GM19025 (cell line): ENCODE measurements around the gene ZXDC.

Experiments
- ATAC-seq: cut with Tn5 transposase; IDR thresholded peaks from one replicate; pipeline ENCODE4 v1.9.1; 2021; ENCODE audit warnings: mild to moderate bottlenecking, low read depth, moderate library complexity; ENCODE audit not compliant: unreplicated experiment

Gene ZXDC, protein sequence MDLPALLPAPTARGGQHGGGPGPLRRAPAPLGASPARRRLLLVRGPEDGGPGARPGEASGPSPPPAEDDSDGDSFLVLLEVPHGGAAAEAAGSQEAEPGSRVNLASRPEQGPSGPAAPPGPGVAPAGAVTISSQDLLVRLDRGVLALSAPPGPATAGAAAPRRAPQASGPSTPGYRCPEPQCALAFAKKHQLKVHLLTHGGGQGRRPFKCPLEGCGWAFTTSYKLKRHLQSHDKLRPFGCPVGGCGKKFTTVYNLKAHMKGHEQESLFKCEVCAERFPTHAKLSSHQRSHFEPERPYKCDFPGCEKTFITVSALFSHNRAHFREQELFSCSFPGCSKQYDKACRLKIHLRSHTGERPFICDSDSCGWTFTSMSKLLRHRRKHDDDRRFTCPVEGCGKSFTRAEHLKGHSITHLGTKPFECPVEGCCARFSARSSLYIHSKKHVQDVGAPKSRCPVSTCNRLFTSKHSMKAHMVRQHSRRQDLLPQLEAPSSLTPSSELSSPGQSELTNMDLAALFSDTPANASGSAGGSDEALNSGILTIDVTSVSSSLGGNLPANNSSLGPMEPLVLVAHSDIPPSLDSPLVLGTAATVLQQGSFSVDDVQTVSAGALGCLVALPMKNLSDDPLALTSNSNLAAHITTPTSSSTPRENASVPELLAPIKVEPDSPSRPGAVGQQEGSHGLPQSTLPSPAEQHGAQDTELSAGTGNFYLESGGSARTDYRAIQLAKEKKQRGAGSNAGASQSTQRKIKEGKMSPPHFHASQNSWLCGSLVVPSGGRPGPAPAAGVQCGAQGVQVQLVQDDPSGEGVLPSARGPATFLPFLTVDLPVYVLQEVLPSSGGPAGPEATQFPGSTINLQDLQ

DNA sequence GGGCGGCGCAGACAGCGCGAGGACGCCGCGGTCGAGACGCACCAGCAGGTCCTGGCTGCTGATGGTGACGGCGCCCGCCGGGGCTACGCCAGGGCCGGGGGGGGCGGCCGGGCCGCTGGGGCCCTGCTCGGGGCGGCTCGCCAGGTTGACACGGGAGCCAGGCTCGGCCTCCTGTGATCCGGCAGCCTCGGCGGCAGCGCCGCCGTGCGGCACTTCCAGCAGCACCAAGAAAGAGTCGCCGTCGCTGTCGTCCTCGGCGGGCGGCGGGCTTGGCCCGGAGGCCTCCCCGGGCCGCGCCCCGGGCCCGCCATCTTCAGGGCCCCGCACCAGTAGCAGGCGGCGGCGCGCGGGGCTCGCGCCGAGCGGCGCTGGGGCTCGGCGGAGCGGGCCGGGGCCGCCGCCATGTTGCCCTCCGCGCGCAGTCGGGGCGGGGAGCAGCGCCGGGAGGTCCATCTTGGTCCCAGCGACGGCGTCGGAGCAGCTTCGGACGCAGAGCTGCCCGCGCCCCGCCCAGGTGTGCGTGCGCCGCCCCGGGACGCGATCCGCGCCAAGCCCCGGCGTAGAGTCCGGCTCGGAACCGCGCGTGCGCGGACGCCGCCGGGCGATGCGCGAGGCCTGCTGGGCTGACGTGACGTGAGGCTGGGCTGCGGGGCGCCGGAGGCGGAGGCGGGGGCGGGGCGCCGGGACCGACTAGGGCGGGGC lies at the start of gene ZXDC:
Gene ZXDC, minus strand, starts transcription at position 479 of the 702 bp plus-strand sequence. Its CDS starts 26 bp downstream, at position 453.
- ATAC-seq: peak; percentile 81

DNA sequence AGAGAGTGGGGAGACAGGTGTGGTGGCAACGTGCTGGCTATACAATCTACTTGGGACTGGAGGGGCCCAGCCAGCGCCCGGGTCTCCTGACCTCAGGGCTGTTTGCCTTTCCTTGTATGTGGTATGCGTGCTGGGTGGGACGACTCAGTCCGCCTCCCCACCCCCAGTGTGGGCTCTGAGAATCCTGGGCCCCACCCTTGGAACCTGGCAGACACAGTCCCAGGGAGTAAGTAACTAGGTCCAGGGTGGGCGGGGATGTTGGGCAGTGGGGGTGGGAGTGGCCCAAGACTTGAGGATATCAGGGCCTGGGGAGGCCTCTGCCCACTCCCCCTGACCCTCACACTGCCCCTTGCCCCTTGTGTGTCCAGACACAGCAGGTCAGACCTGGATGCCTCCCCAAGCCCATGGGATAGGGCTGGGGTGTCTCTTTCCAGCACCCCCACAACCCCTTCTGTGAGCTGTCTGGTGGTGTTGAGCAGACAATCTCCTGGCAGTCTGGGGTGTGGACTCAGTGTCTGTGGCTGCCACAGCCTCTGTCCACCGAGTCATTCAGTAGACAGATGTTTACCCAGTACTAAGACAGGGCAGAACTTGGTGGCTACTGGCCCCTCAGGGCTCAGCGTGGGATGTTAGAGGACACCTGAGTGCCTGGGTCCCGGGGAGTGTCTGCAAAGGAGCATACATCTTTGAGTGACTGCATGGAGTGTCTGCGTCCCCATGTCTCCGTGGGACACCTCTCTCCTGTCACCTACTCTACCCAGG lies 49.6 kb upstream of the ZXDC start:
- ATAC-seq: no peak

DNA sequence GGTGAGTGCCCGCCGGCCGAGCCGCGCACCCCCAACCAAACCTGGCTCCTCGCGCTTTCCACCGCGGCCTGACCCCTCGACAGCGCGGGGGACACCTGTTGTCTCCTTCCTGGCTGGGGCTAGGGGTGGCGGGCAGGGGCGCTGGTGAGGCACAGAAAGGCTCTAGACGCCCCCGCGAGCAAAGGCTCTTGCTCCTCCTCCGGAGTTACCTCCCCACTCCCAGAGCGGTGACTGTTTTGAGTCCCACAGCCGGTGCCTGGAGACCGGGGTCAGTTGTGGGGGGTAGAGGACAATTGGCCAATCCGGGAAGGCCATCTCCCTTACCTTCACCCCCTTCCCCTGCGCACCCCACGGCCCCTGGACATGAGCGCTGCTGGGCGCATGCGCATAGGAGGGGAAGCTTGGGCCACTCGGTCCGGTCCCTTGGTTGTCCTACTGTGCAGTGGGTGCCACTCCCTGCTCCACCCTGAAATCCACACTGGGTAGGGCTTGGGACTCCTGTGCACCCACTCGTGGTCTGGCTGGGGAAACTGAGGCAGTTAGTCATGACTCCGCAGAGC lies 48.8 kb upstream of the ZXDC start:
- no peak for ATAC-seq

DNA sequence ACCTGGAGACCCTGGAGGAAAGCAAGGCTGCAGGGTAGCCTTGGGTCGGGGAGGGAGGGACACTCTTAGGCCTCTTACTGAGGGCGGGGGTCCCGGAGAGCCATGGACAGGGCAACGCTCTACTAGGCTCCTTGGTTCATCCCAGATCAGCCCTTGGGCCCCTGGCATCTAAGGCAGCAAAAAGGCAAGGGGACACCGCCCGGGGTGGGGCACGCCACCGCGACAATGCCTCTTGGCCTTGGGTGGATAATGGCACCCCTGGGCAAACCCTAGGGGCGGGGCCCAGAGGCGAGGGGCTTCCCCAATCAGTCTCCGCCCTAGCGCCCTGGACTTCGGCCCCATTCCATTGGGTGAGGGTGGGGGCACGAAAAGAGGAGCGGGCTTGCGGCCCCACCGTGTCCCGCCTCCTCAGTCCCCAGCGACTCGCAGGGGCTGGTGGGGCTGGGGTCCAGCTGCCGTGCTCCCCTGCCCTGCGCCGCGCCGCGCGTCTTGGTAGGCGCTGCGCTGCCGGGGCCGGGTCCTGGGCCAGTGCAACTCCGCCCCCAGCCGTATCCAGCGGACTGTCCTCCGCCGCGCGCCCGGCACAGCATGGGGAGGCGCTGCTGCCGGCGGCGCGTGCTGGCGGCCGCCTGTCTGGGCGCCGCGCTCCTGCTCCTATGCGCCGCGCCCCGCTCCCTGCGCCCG lies 48.2 kb upstream of the ZXDC start, which contains the start of gene CHST13:
Gene CHST13, plus strand, starts transcription at position 411 of the 684 bp plus-strand sequence. Its CDS starts 178 bp downstream, at position 589.
- no peak for ATAC-seq

DNA sequence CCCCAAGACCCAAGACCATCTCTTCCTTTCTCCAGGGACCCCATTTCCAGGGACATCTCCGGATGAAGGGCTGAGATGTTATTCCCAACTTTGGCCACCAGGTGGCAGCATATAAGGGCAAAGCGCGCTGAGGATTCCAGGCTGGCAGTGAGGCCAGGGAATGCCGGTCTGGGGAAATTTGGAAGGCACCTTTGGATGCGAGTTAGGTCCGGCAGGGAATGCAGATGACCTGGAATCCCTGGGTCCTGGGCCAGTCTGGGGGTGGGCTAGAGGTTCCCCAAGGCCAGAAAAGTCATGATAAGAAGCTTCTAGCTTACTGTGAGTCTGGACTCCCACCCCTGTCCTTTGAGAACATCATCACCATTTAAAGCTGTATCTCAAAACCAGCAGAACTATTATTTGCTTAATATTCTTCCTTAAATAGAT lies 46.7 kb upstream of the ZXDC start:
- no peak for ATAC-seq

DNA sequence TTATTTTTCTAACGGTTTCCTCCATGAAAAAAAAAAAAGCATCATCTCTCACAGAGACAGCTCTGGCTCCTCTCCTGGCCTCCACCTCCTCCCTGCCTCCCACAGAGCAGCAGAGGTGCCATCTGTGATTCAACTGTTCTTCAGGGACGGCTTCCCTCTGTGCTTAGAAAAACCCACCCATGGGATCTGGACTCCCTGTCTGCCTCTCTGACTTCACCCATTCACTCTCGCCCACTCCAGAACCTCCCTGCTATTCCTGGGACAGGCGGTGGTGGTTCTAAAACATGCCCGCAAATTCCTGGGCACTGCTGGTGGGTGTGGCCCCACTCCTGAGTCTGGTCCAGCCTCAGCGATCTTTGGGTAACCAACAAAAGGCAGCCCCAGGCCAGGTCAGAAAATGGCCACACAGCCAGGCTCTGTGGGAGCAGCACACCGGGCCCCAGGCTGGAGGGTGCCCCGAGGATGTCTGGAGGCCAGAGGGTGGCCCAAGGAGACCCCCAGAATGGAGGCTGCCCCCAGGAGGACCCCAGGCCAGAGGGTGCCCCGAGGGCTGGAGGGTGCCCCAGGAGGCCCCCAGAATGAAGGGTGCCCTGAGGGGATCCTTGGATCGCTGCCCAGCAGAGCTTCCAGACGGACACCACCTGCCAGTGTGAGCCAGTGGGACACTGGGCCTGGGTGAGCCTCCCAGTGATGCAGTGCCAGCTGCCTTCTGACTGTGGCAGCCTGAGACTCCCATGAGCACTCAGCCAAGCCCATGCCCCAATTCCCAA lies 45.6 kb upstream of the ZXDC start:
- ATAC-seq: no peak

DNA sequence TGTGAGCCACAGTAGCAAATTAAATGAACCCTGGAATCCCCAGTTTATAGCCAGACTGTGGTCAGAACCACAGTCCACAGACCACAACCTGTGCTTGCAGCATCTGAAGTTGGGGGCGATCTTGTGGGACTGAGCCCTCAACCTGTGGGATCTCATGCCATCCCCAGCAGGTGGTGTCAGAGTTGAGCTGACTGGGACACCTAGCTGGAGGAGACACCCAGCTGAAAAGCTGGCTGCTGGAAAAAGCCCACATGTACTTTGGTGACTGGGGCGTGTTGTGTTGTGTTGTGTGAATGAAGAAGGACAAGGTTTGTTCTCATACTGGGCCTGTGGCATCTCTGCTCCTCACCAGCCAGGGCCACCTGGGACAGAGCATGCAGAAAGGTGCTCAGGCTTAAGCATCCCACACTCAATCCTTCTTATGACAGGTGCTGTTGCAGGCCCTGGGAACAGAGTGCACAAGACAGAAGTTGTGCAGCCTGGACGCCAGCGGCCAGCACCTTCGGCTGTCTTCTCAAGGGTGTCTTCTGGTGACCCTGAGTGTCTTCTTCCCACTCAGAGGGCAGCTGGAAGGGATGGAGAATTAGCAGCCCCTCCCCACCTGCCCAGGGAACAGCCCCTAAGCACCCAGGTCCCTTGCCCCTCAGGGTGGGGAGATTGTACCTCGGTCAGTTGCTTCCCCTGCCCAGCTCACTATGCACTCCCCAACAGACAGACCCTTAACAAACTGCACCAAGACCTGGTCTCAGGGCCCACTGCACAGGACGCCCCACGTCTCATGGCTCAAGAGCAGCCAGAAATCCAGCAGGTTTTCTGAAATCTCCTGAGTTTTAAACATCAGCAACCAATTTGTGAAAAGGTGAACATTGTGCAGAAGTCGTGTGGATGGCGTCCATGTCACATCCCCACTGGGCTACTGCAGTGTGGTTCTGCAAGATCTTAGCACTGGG lies 44.1 kb upstream of the ZXDC start:
- ATAC-seq: no peak

DNA sequence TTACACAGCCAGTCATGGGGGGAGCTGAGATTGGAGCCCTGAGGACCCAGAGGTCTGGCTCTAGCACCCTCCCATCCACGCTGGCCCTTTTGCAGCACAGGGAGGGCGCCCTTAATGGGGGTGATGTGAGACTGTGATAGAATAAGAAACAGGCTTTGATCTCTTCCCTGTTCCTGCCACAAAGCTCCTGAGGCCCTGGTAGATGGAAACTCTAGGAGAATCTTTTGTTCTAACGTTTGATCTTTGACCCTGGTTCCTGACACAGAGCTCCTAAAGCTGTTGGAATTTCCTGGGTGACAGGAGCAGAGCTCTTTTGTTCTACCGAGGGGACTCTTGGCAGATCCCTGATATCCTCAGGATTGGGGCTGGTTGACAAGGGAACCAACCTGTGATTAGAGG lies 43.1 kb upstream of the ZXDC start:
- no peak for ATAC-seq

DNA sequence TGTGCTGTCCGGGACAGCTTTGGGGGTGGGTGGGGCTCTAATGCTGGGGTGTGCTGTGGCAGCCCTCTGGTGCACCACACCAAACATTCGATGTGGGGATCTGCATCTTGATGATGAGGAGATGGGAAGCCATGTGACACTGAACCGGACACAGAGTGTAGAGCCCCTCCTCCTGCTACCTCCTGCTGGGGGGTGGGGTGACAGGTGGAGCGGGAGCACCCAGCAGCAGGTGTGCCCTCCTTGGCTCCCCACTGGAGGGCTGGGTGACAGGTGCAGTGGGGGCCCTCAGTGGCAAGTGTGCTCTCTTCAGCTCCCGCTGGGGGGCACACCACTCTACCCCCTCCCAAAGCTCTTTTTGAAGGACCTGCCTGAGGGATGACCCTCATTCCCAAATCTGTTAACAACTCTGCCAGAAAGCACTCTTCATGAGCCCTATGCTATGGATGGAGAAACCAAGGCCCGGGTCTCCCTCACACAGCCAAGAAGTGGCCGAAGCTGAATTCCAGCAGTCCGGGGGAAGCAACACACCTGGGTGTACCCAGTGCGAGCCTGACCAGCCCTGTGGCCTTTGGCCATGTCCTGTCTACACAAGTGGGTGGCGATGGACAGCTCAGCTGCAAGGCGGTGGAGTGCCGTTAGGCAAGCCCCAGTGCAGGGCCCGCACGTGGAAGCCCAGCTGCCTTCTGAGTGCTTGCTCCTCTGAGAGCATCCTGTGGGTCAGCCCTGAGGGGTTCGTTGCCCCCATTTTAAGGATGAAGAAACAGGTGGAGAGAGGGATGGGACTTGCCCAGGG lies 42.5 kb upstream of the ZXDC start:
- no peak for ATAC-seq

DNA sequence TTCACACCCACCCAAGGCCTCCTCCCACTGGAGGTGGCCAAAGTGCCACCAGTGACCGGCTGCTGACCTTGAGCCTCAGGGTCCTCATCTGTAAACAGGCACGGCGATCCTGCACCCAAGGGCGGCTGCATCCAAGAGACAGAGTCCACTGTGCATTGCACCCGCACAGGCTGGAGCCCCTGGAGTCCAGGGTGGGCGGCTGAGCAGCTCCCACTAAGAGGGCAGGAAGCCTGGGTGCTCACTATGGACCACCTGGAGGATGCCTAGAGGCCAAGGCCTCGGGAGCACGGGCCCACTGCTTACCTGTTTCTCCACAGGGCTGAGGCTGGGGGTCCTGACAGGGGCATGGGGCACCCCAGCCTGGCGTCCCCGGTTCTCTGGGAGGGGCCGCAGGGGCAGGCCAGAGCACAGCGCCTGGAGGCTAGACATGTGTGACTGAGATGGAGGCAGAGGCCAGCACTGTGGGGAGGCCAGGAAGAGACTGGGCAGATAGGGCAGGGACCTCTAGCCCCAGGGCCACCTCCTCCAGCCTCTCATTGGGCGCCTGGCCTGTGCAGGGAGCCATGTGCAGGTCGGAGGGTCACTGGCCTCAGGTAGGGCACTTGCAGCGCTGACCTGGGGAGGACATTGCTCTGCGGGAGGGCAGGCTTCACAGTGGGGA lies 41.7 kb upstream of the ZXDC start, which contains the start of gene UROC1:
Gene UROC1, minus strand, starts transcription at position 483 of the 661 bp plus-strand sequence. Its CDS starts 54 bp downstream, at position 429.
- no peak for ATAC-seq

DNA sequence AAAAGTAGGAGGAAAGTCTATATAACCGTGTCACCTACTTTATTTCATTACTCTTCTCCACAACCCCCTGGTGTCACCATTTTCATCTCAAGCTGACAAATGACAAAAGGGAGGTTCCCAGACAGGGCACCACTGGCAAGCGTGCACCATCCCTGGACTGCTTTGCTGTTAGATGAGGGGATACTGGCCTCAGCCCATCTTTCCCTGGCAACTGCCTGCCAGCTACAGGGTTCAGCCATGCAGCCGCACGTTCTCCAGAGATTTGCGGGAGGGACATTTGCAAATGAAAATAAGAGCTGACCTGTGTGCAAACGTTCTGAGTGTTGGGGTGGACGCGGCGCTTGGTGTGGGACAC lies 41.2 kb upstream of the ZXDC start:
- no peak for ATAC-seq

DNA sequence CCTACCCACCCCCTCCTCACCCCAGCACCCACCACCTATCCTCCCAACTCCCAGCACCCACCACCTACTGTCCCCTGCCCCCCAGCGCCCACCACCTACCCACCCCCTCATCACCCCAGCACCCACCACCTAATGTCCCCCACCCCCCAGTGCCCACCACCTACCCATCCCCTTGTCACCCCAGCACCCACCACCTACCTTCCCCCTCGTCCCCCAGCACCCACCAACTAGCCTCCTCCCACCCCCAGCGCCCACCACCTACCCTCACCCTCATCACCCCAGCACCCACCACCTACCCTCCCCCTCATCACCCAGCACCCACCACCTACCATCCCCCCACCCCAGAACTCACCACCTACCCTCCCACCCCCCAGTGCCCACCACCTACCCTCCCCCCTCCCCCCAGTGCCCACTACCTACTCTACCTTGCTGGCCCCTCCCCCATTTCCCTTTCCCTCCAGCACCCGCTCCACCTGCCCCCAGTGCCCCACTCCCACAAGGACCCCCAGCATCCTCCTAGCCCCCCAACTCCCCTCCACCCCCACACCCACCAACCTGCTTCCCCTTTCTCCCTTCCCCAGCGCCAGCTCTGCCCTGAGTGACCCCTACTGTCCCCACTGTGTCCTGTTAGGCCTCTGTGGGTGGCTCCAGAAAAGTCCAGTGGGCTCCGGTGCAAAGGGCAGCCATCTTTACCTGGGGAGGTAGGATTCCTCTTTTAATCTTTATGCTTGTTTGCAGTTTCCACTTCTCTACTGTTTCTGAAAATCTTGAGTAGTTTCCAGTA lies 40.7 kb upstream of the ZXDC start:
- ATAC-seq: no peak

DNA sequence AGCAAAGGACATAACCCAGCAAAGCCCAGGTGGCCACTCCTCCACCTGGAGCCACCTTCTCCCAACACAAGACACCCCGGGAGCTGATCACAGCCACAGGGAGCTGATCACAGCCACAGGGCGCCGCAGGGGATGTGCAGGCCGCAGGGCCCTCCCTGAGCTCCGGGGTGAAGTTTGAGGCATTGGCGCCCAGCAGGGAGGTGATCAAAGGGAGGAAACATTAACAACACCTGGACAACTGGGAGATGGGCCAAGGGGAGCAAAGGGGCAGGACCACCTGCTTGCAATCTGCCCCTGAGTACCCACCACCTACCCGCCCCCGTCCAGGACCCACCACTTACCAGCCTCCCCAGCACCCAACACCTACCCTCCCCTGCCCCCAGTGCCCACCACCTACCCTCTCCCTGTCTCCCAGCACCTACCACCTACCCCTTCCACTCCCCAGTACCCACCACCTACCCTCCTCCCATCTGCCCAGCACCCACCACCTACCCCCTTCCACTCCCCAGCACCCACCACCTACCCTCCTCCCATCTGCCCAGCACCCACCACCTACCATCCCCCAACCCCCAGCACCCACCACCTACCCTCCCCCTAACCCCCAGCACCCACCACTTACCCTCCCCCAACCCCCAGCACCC lies 39.5 kb upstream of the ZXDC start:
- ATAC-seq: no peak

DNA sequence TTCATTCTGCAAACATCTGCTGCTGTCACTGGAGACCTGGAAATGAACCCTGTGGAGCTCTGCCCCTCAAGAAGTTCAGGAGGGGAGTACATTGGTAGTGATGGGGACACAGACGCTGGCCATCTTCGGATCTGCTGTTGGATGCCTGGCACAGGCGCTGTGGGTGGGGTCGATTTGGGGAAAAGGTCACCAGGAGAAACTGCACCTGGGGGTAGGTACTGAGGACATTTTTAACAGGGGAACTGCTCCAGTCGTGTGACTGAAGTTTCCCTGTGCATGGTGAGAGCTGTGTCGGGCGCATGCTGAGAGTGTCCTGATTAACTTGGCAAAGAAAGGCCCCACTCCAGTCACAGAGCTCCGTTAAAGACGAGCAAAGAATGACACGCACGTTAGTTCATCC lies 38.5 kb upstream of the ZXDC start:
- ATAC-seq: no peak
